CD14-positive monocyte (primary cell): ENCODE measurements around the gene NFE2L2. TPM values are rescaled to one million over a fixed set of nuclear protein-coding genes. Genes with fewer than 3 reads are reported as not detected.

Source experiments
- DNase-seq, 3 donors: peaks; one replicate each; pipeline ENCODE4 v3.0.0-alpha.2; 2011 to 2022
- H2AFZ ChIP-seq: 2 replicates; pipeline ENCODE4 v1.6.0; 2012; ENCODE audit warnings: mild to moderate bottlenecking, low read depth, low read length, inconsistent platforms; ENCODE audit not compliant: insufficient read depth, poor library complexity, severe bottlenecking
- H3K27ac ChIP-seq, 2 donors: 1 replicate in 1 of 2; 2 replicates in 1 of 2; pipeline ENCODE4 v1.5.1; 2012 to 2013; ENCODE audit warnings: low read length in 2 of 2, control low read depth in 1 of 2, inconsistent platforms in 1 of 2, low read depth in 1 of 2, mild to moderate bottlenecking in 1 of 2
- H3K27me3 ChIP-seq, 2 donors: one replicate each; pipeline versions ENCODE4 v1.6.0 to v1.6.1; 2011 to 2013; ENCODE audit warnings: low read length in 2 of 2; ENCODE audit not compliant: control insufficient read depth in 2 of 2, insufficient read depth in 2 of 2
- H3K36me3 ChIP-seq, 2 donors: replicated peaks in 1 of 2; 1 replicate in 1 of 2; 2 replicates in 1 of 2; pipeline versions ENCODE4 v1.5.1 to v1.6.1; 2012 to 2013; ENCODE audit warnings: low read length in 2 of 2, control low read depth in 1 of 2, inconsistent platforms in 1 of 2, mild to moderate bottlenecking in 1 of 2; ENCODE audit not compliant: insufficient read depth in 2 of 2, control insufficient read depth in 1 of 2
- H3K4me1 ChIP-seq, 2 donors: 1 replicate in 1 of 2; 2 replicates in 1 of 2; pipeline versions ENCODE4 v1.5.1 to v1.6.1; 2012 to 2013; ENCODE audit warnings: low read length in 2 of 2, control low read depth in 1 of 2, inconsistent platforms in 1 of 2, mild to moderate bottlenecking in 1 of 2, moderate library complexity in 1 of 2; ENCODE audit not compliant: insufficient read depth in 2 of 2, control insufficient read depth in 1 of 2
- H3K4me2 ChIP-seq: replicated peaks from 2 replicates; pipeline ENCODE3; 2012; ENCODE audit warnings: low read length, moderate library complexity, mild to moderate bottlenecking; ENCODE audit not compliant: poor library complexity, severe bottlenecking; ENCODE audit errors: extremely low read depth
- H3K4me3 ChIP-seq, 3 experiments: fragments of 200-600 bp in 1 of 3; sonication (generic) in 1 of 3; replicated peaks in 1 of 3; 1 replicate in 2 of 3; 2 replicates in 1 of 3; pipeline ENCODE4 v1.5.1; 2011 to 2013; ENCODE audit warnings: low read length in 3 of 3, mild to moderate bottlenecking in 3 of 3, control low read depth in 2 of 3, low read depth in 2 of 3, inconsistent platforms in 1 of 3, moderate library complexity in 1 of 3
- H3K79me2 ChIP-seq: 2 replicates; pipeline ENCODE4 v1.6.0; 2012; ENCODE audit warnings: mild to moderate bottlenecking, control low read depth, inconsistent platforms, low read length, moderate library complexity; ENCODE audit not compliant: insufficient read depth
- H3K9ac ChIP-seq: 2 replicates; pipeline ENCODE4 v1.6.0; 2017; ENCODE audit warnings: low read length, mild to moderate bottlenecking; ENCODE audit not compliant: insufficient read depth, poor library complexity, severe bottlenecking
- H3K9me3 ChIP-seq, 2 donors: replicated peaks in 1 of 2; 1 replicate in 1 of 2; 2 replicates in 1 of 2; pipeline versions ENCODE4 v1.5.1 to v1.6.1; 2012 to 2013; ENCODE audit warnings: low read length in 2 of 2, control low read depth in 1 of 2; ENCODE audit not compliant: control insufficient read depth in 1 of 2, insufficient read depth in 1 of 2
- H4K20me1 ChIP-seq: 2 replicates; pipeline ENCODE4 v1.6.0; 2012; ENCODE audit warnings: mild to moderate bottlenecking, low read length, control low read depth, moderate library complexity; ENCODE audit not compliant: insufficient read depth
- H3K27ac Mint-ChIP-seq, 7 donors: one replicate each; pipeline ENCODE4 v1.8.0; 2020; ENCODE audit warnings: mild to moderate bottlenecking in 7 of 7, mixed read lengths in 7 of 7, moderate library complexity in 6 of 7, inconsistent platforms in 2 of 7
- H3K27me3 Mint-ChIP-seq, 3 donors: one replicate each; pipeline ENCODE4 v1.8.0; 2021 to 2022; ENCODE audit warnings: low read depth in 3 of 3, mild to moderate bottlenecking in 3 of 3, mixed read lengths in 3 of 3, moderate library complexity in 3 of 3, inconsistent platforms in 1 of 3
- H3K36me3 Mint-ChIP-seq, 2 donors: one replicate each; pipeline ENCODE4 v1.8.0; 2020; ENCODE audit warnings: mixed read lengths in 2 of 2, inconsistent platforms in 1 of 2, mild to moderate bottlenecking in 1 of 2
- H3K4me1 Mint-ChIP-seq: one replicate; pipeline ENCODE4 v1.8.0; 2020; ENCODE audit warnings: mild to moderate bottlenecking, mixed read lengths
- H3K4me3 Mint-ChIP-seq, 2 donors: one replicate each; pipeline ENCODE4 v1.8.0; 2020; ENCODE audit warnings: mild to moderate bottlenecking in 2 of 2, mixed read lengths in 2 of 2, moderate library complexity in 1 of 2
- H3K9me3 Mint-ChIP-seq, 7 donors: one replicate each; pipeline ENCODE4 v1.8.0; 2020 to 2022; ENCODE audit warnings: mixed read lengths in 7 of 7, mild to moderate bottlenecking in 6 of 7, moderate library complexity in 6 of 7, inconsistent platforms in 2 of 7
- WGBS: methylation state at CpG from one replicate; pipeline ENCODE4 v1.1.5; 2013; ENCODE audit warnings: missing lambda C conversion rate; ENCODE audit not compliant: insufficient coverage; 5-methylcytosine and 5-hydroxymethylcytosine counted together
- intact Hi-C, 2 donors: fragments of 100-400 bp; cut with micrococcal nuclease; formaldehyde crosslinking; loops; one replicate each; pipeline versions ENCODE4 v1.15.0 to v1.15.1; 2023
- polyA plus RNA-seq, 3 donors: library from polyadenylated mRNA; depleted of rRNA in 1 of 3; unstranded in 2 of 3; stranded (reverse) in 1 of 3; fragments of 300-500 nt in 2 of 3; fragments of >200 nt in 1 of 3; fragmentation: Illumina TruSeq in 2 of 3; gene quantifications; 1 replicate in 2 of 3; 2 replicates in 1 of 3; pipeline ENCODE4 v1.2.3, GENCODE V29; 2012 to 2021
- small RNA-seq: library from RNA; depleted of rRNA; stranded (forward); fragments of <200 nt; gene quantifications from one replicate; pipeline ENCODE3, GENCODE V24; 2012; ENCODE audit warnings: low read depth; ENCODE audit not compliant: insufficient read length
- TF ChIP-seq, protein P1 (sequence below): fragments of 200-600 bp; IDR thresholded peaks from one replicate; pipeline ENCODE4 v1.8.0; 2022; ENCODE audit warnings: antibody characterized with exemption, mild to moderate bottlenecking

The NFE2L2 gene
- polyA plus RNA-seq, 3 donors, result 38.7 to 51.6 (median 46.6) TPM

- peaks cover 2 to 7% (median 3%) of the 10 kb centered on the region in 3 donors for H3K27me3 Mint-ChIP-seq
- no peak overlapping the region for H3K4me2 ChIP-seq
These were observed 79.9 kb downstream of the NFE2L2 start for GRCh38 chr2:177184606-177185005.

DNA sequence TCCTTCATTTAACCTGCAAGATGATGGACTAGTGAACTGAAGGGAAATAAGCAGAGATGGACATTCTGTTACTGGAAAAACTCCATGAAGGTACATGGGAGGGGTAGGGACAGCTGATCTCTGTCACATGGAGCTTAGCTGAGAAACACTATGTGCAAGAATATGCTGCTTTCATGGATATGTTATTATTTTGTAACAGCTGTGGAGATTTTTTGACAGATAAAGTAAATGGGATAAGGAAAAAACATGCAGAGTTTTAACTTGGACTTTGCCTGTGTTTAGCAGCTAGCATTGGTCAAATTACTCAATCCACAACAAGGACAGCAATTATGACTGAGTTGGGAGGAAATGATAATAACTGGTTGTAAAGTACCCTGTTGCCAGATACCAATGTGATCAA lies 80.7 kb downstream of the NFE2L2 start:
- Histone ChIP-seq H2AFZ (no peak overlapping the region), H3K9ac (no peak overlapping the region), H3K27ac (no peak overlapping the region), H3K9me3 (no peaks in the 10 kb centered on the region), H3K4me2 (no peak overlapping the region), H3K4me3 (no peak overlapping the region), H3K27me3 (no peaks in the 10 kb centered on the region), H3K79me2 (no peaks in the 10 kb centered on the region), H3K4me1 (no peaks in the 10 kb centered on the region), H4K20me1 (no peaks in the 10 kb centered on the region), H3K36me3 (no peaks in the 10 kb centered on the region)
- Mint-ChIP-seq H3K9me3 (peaks cover 0 to 3% (median 1%) of the 10 kb centered on the region in 7 donors), H3K27ac (no peak overlapping the region), H3K27me3 (peaks cover 2 to 7% (median 3%) of the 10 kb centered on the region in 3 donors), H3K36me3 (no peaks in the 10 kb centered on the region), H3K4me1 (peaks cover 2% of the 10 kb centered on the region), H3K4me3 (no peak overlapping the region)
- intact Hi-C loops, result no loop called here
- no peak for DNase-seq
- TF ChIP-seq, protein P1, sequence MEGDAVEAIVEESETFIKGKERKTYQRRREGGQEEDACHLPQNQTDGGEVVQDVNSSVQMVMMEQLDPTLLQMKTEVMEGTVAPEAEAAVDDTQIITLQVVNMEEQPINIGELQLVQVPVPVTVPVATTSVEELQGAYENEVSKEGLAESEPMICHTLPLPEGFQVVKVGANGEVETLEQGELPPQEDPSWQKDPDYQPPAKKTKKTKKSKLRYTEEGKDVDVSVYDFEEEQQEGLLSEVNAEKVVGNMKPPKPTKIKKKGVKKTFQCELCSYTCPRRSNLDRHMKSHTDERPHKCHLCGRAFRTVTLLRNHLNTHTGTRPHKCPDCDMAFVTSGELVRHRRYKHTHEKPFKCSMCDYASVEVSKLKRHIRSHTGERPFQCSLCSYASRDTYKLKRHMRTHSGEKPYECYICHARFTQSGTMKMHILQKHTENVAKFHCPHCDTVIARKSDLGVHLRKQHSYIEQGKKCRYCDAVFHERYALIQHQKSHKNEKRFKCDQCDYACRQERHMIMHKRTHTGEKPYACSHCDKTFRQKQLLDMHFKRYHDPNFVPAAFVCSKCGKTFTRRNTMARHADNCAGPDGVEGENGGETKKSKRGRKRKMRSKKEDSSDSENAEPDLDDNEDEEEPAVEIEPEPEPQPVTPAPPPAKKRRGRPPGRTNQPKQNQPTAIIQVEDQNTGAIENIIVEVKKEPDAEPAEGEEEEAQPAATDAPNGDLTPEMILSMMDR, result no peak

More at GRCh38 chr2:177184606-177185005, 79.9 kb downstream of the NFE2L2 start:
- H3K27ac Mint-ChIP-seq, result no peak overlapping the region
- Histone ChIP-seq H3K27ac (no peak overlapping the region), H3K79me2 (no peaks in the 10 kb centered on the region), H3K9me3 (no peaks in the 10 kb centered on the region), H3K4me1 (no peaks in the 10 kb centered on the region), H3K27me3 (no peaks in the 10 kb centered on the region), H2AFZ (no peak overlapping the region), H3K4me3 (no peak overlapping the region), H4K20me1 (no peaks in the 10 kb centered on the region), H3K9ac (no peak overlapping the region), H3K36me3 (no peaks in the 10 kb centered on the region)
- DNase-seq, result no peak
- peaks cover 2% of the 10 kb centered on the region for H3K4me1 Mint-ChIP-seq
- H3K4me3 Mint-ChIP-seq, result no peak overlapping the region
- H3K36me3 Mint-ChIP-seq, result no peaks in the 10 kb centered on the region
- peaks cover 0 to 3% (median 1%) of the 10 kb centered on the region in 7 donors for H3K9me3 Mint-ChIP-seq
- intact Hi-C loops, result no loop called here
- no CpG with 5 or more reads among the region's 1 CpG for WGBS
- TF ChIP-seq, protein P1, result no peak

Small RNA genes lying within 50 kb of the gene (small RNA-seq; reads per million reads assigned to genes)
- gene MIR3128 (not detected), gene MIR6512 (not detected), gene RF00019 (not detected)

Other genes starting within 250 kb of the NFE2L2 start
- 10 to 100 TPM; 26.5 to 71.7 (median 43.0) TPM for gene HNRNPA3, start 51.9 kb downstream of the NFE2L2 start, polyA plus RNA-seq
- 10 to 100 TPM in 2 of 3 donors, 1 to 10 TPM in 1; 7.1 to 26.9 (median 16.7) TPM for gene AGPS, start 128.0 kb upstream of the NFE2L2 start, polyA plus RNA-seq